ENCODE measurements around the gene CIZ1.
A peak's percentile ranks its signal among the peaks of the same experiment; 100 is the strongest.
"Not testable (repeated sequence)": the region's sequence is repeated elsewhere in the genome, so short reads cannot be mapped to it uniquely, and the experiment has no call there.

CIZ1 gene

DNA sequence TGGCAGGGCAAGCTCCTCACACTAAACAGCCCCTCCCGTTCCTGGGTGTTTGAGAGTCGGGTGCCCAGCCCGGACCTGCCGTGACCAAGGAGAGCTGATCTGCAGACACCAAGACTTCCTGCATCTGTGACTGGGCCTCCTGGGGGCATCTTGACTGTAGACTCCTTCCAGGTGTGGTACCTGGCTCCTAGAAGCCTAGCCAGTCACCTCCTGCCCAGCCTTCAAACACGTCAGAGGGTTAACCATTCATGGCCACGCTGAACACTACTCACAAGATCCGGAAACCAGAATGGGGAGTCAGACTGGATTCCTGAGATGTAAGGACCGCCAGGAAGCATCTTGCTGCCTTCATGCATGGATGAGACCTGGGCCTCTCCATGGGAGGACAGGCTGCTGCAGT is 45.8 kb downstream of the CIZ1 start:
- no peak for DNase-seq (ENCODE audit: low spot score)

DNA sequence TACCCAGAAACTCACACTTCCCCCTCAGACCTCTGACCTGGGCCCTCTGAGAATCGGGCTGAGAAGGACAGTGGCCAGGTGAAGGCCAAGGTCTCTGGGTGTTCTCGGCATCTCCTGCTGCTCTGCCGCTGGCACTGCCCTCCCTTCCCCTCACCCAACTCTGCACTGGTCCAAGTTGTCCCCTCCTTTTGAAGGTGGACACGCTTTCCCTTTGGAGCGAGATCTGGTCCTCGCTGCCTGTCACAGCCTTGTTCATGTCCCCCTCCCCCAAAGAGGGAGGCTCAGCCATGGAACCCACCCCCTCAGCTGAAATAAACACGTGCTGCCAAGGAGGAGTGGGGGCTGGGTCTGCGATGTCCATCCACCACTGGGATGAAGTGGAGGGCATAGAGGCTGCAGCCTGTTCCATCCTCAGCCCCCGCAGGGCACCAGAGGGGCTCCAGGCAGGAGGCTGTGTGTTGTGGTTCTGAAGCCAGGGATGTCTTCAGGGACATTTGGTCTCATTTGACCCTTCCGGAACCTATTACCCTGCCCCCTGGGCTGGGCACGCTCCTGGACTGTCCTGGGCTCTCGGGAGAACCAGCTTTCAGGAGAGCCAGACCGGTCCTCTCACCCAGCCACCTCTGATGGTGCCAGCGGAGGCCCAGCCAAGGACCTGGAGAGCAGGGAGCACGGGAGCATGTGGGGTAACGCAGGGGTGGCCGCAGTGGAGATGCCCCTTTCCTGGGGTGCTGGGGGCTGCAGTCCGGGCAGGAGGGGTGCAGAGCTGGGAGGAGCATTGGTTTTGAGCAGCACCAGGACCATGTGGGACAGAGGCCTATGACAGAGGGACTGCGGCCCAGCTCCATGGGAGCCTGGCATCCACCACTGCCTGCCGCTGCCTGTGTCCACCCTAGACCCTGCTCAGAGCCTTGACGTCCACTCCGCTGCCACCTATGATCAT is 46.9 kb downstream of the CIZ1 start:
- DNase-seq (ENCODE audit: low spot score): no peak

DNA sequence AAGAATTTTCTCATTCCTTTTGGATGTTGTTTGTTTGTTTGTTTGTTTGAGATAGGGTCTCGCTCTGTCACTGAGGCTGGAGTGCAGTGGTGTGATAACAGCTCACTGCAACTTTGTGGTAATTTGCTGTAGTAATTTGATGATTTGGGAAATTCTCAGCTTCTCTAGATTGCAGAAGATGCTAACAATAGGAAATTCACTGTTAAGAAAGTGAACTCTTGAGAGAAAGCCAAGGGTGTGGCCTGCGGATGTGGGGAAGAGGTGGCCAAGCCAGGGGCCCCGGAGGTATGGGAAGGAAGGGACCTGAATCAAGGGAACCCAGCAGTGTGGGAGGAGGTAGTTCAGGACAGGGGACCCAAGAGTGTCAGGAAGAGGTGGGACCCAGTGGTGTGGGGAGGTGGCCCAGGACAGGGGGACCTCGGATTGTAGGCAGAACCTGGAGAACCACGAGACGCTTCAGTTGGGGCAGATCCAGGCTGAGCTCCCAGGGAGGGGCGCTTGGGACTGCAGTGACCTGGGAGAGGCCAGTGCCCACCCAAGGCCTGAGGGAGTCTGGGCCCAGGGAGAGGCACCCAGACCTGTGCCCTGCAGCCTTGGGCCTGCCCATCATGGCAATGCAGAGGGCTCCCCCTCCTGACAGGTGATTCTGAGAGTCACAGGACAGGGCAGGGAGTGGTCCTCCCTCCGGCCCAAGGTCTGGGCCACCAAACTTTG is 47.7 kb downstream of the CIZ1 start:
- DNase-seq (ENCODE audit: low spot score): no peak

DNA sequence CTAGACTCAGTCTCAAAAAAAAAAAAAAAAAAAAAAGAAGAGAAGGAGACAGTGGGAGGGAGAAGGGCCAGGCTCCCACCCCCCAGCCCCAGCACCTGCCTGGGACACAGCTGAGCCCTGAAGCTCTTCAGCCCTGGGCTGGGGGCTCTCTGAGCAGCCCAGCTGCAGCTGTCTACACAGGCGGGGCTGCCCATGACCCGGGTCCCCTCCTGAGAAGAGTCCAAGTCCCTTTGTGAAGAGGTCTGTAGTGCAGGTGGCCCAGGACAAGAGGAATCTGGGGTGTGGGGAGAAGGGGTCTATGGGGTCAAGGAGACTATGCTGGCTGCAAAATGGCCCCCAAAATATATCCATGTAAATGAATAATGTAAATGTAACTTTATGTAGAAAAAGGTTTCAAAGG is 48.8 kb downstream of the CIZ1 start:
- DNase-seq (ENCODE audit: low spot score): no peak

DNA sequence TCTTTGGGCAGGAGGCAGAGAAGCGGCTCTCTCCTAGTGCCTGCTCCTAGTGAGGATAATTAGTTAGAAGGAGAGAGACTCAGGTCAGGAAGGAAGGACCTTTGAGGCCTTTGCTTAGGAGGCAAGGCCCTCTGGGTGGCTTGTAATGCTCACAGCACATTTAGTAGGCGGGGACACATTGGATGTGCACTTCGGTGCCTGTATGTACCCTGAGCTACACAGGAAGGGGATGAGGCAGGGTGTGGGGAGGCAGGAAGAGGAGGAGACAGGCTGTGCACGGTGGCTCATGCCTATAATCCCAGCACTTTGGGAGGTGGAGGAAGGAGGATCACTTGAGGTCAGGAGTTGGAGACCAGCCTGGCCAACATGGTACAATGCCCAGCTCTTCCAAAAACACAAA is 49.3 kb downstream of the CIZ1 start:
- peak; percentile 42 for DNase-seq (ENCODE audit: low spot score)

DNA sequence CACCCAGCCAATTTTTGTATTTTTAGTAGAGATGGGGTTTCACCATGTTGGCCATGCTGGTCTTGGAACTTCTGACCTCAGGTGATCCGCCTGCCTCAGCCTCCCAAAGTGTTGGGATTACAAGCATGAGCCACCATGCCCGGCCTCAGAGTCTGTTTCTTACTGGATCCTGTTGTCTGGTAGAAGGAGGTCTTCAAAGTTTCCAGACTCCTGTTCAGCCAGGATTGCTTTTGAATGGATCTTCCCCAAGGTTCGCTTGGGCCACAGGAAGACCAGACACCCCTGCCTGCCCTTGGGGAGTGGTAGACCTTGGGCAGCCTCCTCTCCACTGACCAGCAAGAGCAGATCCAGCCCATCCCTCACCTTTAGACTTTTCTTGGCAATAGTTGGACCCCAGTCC is 49.8 kb downstream of the CIZ1 start:
- no peak for DNase-seq (ENCODE audit: low spot score)

DNA sequence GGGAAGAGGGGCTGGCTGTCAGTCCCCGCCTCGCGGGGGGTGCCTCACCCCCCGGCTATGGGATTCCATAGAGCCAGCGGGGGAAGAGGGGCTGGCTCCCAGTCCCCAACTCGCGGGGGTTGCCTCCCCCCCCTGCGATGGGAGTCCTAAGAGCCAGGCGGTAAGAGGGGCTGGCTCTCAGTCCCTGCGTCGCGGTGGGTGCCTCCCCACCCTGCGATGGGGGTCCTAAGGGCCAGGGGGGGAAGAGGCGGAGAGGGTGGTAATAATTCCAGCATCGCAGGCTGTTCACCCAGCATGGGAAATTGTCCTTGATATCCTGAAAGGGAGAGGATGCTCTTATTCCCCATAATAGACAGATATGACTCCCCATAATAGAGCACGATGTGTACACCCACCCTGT is 51.8 kb downstream of the CIZ1 start:
- DNase-seq (ENCODE audit: low spot score): no peak

DNA sequence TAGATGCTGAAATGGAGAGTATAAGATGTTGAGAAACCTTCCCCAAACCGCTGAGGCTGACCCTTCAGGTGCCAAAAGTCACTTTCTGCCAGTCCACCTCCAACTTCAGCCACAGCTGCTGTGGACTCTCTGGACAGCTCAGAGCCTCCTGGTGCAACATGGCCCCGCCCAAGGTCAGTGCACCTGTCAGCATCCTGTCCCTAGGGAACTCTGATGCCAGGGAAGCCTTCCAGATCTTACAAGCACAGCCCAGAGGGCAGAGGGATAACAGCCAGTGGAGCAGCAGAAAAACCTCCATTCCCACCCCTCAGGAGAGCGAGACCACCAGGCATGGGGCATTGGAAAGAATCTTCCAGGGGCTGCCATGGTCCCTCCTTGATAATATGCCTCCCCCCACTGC is 53.4 kb downstream of the CIZ1 start:
- DNase-seq (ENCODE audit: low spot score): no peak

DNA sequence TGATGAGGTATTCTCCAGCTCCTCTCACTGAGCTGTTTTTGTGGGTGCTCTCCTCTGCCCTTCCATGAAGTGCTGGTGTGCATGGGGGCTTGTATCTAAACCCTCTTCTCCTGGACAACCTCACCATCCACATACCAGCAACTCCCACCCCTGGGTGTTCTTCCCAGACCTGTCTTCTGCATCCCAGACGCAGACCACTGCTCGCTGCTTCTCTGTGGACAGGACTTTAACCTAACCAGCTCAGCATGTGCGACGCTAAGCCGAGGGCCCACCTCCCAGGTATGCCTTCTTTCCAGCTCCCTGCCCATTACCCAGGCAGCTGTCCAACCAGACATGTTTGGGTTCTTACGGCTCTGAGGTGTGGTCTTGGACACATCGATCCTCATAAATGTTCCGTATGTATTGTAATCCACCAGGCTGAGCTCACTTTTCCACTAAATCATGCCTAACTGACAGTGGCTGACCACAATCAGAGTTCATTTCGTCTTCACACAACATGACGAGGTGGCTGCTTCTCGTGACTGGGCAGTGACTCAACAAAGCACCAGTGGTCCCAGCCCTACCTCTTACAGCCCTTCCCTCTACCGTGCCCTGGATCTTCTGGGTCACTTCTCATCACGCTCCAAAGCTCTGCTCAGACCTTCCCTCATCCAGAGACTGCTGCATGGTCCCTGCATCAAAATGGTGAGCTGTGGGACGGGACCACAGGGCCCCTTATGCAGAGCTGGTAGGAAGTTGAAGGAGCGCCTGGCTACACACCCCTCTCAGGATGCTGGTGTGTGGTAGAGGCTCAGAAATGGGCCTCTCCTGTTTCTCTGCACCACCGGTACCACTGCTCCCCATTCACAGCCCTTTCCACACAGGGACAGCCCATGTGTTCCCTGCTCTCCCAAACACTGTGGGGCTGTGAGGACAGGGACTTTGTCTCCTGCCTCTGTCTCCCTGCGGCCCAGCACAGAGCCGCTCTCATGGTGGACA is 54.3 kb downstream of the CIZ1 start:
- DNase-seq (ENCODE audit: low spot score): no peak

DNA sequence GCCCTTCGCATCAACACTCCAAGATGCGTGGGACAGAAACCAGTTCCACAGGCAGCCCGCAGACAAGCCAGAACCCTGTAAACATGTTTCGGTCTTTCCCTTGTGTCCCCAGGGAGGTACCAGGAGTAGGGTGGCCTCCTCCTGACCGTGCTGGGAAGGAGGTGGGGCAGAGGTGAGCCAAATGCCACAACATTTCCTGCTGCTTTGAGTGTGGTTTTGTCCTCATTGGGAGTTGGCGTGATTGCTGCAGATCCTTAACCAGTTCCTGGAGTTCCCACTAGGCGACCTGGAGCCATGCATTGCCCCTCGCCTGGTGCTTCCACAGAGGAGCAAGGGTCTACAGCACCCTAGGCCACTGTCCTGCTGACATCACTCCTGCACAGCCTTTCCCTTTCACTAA is 55.8 kb downstream of the CIZ1 start:
- DNase-seq (ENCODE audit: low spot score): peak; percentile 50

DNA sequence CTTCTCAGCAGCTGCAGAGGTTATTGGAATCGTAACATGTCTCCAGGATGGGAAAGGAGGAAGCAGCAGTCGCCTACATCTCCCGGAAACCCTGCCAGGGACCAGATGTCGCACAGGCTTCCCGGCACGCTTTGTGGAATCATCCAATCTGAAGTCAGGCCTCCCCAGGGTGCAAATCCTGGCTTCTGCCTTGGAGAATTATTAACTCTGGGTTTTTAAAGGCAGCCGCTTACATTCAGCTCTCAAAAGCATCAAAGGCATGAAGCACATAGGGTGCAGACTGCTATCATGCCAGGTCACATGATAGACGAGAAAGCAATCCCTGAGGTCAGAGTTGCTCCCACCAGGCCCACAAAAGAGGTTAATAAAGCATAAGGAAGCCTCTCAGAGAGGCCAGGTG is 59.2 kb downstream of the CIZ1 start:
- DNase-seq (ENCODE audit: low spot score): not testable (repeated sequence)

DNA sequence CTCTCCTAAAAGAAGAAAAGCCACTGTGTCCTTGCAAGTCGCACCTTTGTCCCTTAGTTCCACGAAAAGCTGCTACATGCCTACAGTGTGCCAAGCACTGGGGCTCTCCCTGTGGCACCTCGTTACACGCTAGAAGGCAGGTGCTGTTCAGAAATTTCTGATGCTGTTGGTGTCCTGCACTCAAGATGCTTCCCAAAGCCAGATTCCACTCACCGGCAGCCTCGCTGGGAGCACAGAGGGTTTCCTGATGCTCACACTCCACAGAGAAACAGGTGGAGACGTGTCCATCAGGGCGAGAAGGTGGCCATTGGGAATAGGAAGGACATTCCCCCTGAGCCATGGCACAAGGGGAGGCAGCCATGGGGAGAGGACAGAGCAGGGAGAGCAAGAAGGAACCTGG is 60.0 kb downstream of the CIZ1 start:
- not testable (repeated sequence) for DNase-seq (ENCODE audit: low spot score)

DNA sequence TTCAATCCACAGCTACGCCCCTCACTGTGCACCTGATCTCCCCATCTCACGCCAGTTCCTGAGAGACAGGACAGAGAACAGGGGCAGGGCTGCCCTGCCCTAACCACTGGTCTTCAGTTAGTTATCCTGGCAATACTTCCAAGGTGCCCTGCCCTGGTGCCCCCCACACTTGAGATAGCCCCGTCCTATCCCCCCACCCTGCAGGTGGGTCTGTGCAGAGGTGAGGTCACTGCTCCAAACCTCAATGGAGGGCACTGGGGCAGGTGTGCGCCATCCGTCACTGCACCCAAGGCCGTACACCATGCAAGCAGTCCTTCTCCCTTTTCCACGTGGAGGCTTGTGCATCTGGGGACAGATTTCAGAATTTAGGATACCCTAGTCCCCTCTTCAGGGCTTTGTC is 60.7 kb downstream of the CIZ1 start:
- not testable (repeated sequence) for DNase-seq (ENCODE audit: low spot score)

DNA sequence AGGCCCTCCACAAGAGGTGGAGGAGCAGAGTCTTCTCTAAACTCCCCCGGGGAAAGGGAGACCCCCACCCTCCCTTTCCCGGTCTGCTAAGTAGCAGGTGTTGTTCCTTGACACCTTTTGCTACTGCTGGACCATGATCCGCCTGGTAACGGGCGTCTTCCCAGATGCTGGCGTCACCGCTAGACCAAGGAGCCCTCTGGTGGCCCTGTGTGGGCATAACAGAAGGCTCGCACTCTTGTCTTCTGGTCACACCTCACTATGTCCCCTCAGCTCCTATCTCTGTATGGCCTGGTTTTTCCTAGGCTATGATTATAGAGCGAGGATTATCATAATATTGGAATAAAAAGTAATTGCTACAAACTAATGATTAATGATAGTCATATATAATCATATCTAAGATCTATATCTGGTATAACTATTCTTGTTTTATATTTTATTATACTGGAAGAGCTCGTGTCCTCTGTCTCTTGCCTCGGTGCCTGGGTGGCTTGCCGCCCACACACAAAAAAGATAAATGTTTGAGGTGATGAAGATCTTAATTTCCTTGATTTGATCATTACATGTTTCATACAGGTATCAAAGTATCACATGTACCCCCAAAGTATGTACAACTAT is 61.3 kb downstream of the CIZ1 start:
- not testable (repeated sequence) for DNase-seq (ENCODE audit: low spot score)

DNA sequence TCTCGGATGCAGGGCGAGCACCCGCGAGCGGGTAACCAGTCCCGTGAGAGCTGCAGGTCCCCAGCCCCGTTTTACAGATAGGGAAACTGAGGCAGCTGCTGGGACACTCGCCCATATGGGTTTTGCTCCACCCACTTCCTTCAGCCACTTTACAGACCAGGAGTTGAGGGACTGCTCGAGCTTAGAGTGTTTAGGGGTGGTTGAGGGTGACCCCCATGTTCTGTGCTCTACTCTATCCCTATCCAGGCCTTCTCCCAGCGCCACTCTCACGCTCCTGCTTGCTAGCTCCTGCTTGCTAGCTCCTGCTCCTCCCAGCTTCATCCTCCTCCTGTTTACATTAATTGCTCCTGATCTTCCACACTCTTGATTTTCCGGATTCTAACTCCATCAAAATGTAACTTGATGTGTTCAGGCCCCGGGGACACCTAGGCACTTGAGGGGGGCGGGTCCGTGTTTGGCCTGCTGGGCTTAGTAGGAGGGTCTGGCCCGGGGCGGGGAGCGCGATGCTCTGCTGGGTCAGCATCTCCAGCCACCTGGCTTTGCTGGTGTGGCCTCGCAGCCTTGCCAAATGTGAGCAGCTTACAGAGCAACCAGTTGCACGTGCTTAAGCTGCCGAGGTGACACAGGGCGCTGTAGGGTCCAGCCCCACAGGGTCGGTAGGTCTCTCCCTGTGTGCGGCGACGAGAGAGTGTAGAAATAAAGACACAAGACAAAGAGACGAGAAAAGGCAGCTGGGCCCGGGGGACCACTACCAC is 62.4 kb downstream of the CIZ1 start:
- no peak for DNase-seq (ENCODE audit: low spot score)

DNA sequence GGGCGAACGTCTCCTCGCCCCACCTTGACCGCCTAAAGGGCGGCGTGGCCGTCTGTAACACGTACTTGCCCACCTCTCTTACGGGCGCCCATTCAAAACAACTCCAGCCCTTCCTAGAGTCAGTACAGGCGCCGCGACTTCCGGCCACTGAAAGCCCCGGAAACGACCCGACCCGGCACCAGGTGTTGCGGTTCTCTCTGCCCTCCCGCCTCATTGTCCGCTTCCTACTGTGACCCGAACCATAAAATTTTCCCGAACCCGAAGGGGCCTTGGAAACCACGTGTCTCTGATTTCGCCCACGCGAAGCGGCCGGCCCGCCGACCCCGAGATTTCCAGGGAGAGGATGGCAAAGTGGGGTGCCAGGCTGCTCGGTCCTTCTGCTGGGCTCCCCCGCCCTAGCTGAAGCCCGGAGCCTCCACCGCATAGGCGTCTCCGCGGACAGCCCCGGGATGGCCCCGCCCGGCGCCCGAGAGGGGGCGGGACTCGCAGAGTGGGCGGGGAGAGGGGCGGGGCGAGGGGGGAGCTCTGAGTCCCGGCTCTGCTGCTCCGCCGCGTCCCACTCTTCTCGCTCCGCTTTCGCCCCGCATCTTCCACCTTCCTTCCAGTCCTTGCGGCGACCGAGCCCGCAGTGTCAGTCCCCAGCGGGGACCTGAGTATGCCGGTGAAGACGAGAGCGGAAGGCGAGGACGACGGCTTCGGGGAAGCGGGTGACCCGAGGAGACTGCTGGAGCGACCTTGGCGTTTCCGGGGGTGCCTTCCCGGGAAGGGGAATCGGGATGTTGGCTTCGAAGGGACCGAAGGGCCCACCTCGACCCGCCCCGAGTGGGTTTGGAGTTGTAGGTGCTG is 63.2 kb downstream of the CIZ1 start:
- peak; percentile 93 for DNase-seq (ENCODE audit: low spot score)

DNA sequence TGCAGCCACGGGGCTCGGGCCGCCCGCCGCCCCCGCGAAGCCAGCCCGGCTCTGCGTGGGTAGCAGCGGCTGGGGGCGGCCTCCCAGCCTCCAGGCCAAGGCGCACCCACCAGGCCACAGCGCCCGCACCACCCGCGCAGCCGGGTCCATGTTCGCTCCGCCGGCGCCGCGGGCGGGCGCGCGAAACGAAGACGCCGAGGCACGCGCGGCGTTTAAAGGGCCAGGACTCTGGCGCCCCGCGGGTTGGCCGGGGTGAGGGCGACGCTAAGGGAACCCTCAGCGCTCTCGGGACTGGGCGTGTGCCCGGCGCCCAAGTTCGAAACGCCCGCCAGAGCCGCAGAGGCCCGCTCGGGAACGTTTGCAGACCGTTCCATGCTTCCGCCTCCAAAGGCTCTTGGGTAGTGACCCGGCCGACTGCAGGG is 63.8 kb downstream of the CIZ1 start, which contains the start of gene PTGES2:
Gene PTGES2 (minus strand): TSS at position 162 of the 422 bp plus-strand sequence. CDS start 12 bp downstream, at position 150.
- DNase-seq (ENCODE audit: low spot score): peak; percentile 91

DNA sequence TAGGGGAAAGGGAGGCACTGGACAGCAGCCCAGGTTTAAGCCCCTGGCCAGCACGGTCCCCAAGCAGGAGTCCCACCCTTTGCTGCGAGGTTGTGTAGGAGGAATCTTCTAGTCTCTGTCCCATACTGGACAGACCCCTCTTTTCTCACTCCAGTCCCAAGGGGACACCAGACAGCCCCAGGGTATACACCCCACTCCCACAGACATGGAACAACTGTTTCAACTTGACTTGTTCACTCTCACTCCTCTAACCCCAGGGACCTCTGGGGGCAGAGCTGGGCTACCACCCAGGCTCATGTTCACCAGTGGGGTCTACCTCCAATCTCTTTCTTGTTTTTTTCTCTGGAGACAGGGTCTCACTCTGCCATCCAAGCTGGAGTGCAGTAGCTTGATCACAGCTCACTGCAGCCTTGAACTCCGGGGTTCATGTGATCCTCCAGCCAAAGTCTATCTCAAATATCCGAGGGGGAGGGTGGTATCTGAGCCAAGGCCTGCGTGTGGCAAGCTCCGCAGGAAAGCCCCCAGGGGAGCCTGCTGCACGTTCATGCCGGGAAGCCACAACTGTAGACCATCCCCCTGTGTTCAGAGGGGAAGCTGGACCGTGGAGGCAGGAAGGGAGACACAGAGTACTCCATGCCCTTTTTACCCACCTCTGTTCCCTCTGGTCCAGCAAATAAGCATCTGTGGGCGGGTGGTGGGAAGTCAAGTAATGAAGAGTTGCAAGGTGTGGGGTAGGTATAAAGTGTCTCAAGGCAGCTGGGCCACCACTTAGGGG is 65.6 kb downstream of the CIZ1 start:
- no peak for DNase-seq (ENCODE audit: low spot score)
